WTC11 (cell line): Measurements from ENCODE around the gene CDSN. TPM values are rescaled to one million over a fixed set of nuclear protein-coding genes. Genes with fewer than 3 reads are reported as not detected.

Experiments
- ATAC-seq: fragments of 200-7000 bp; cut with Tn5 transposase; 2 replicates; pipeline ENCODE4 v1.10.0; 2021; ENCODE audit warnings: mild to moderate bottlenecking, moderate library complexity
- Bru-seq: library from RNA; stranded (reverse); fragments of 400-500 nt; gene quantifications from one replicate; lab custom pipeline; 2021; lab: Mats Ljungman, UMichigan
- CTCF ChIA-PET: fragments of 300-600 bp; sonication (Branson Sonifier 250); formaldehyde crosslinking; loops from one replicate; lab custom pipeline; 2021; ENCODE audit warnings: antibody characterized with exemption; lab: Charles Lee
- POLR2A ChIA-PET: fragments of 350-600 bp; sonication (Branson Sonifier 250); formaldehyde crosslinking; loops from one replicate; lab custom pipeline; 2021; ENCODE audit warnings: antibody characterized with exemption; lab: Charles Lee
- DNase-seq: peaks from one replicate; pipeline ENCODE4 v3.0.0; 2021; ENCODE audit warnings: low spot score
- H3K27ac Mint-ChIP-seq: 2 replicates; pipeline ENCODE4 v1.8.0; 2021; ENCODE audit warnings: mixed read lengths
- H3K27me3 Mint-ChIP-seq: 2 replicates; pipeline ENCODE4 v1.8.0; 2021; ENCODE audit warnings: low read depth, mild to moderate bottlenecking, moderate library complexity, mixed read lengths
- H3K36me3 Mint-ChIP-seq: 2 replicates; pipeline ENCODE4 v1.8.0; 2021; ENCODE audit warnings: mixed read lengths
- H3K4me1 Mint-ChIP-seq: 2 replicates; pipeline ENCODE4 v1.8.0; 2022; ENCODE audit warnings: mixed read lengths
- H3K4me3 Mint-ChIP-seq: 2 replicates; pipeline ENCODE4 v1.8.0; 2021; ENCODE audit warnings: mild to moderate bottlenecking, moderate library complexity, mixed read lengths
- H3K9me3 Mint-ChIP-seq: 2 replicates; pipeline ENCODE4 v1.8.0; 2021; ENCODE audit warnings: mixed read lengths
- ESRRA ChIP-seq: sonication (generic); formaldehyde crosslinking; IDR thresholded peaks from 2 replicates; pipeline ENCODE4 v1.8.1; 2022; ENCODE audit warnings: mild to moderate bottlenecking, missing genetic modification reagents, borderline replicate concordance
- FOXK1 ChIP-seq: sonication (generic); formaldehyde crosslinking; IDR thresholded peaks from 2 replicates; pipeline ENCODE4 v1.8.0; 2022; ENCODE audit warnings: mild to moderate bottlenecking, moderate library complexity, missing genetic modification reagents
- OVOL2 ChIP-seq: fragments of 250-450 bp; sonication (Bioruptor Pico); IDR thresholded peaks from 2 replicates; pipeline ENCODE4 v1.9.0; 2021; ENCODE audit warnings: mild to moderate bottlenecking, borderline replicate concordance
- TCF7 ChIP-seq: sonication (generic); formaldehyde crosslinking; IDR thresholded peaks from 2 replicates; pipeline ENCODE4 v1.8.0; 2022; ENCODE audit warnings: mild to moderate bottlenecking, low read depth, missing genetic modification reagents, moderate library complexity
- TEAD1 ChIP-seq: sonication (generic); formaldehyde crosslinking; IDR thresholded peaks from 2 replicates; pipeline ENCODE4 v1.8.0; 2022; ENCODE audit warnings: mild to moderate bottlenecking, missing genetic modification reagents
- ZBTB21 ChIP-seq: sonication (generic); formaldehyde crosslinking; IDR thresholded peaks from 2 replicates; pipeline ENCODE4 v1.8.1; 2023; ENCODE audit warnings: mild to moderate bottlenecking, missing genetic modification reagents, borderline replicate concordance
- ZNF219 ChIP-seq: sonication (generic); formaldehyde crosslinking; IDR thresholded peaks from 2 replicates; pipeline ENCODE4 v1.8.0; 2023; ENCODE audit warnings: missing genetic modification reagents, mild to moderate bottlenecking, borderline replicate concordance
- long read RNA-seq, 3 experiments: library from RNA in 1 of 3; library from capped mRNA in 1 of 3; library from polyadenylated mRNA in 1 of 3; unstranded in 2 of 3; stranded (forward) in 1 of 3; transcript quantifications; one replicate each; pipeline ENCODE4 v2.0.0, GENCODE V29; 2021
- total RNA-seq: library from RNA; stranded (reverse); gene quantifications from 3 replicates; pipeline ENCODE4 v1.2.3, GENCODE V29; 2021
- TF ChIP-seq, protein P1 (sequence below): sonication (generic); formaldehyde crosslinking; IDR thresholded peaks from 2 replicates; pipeline ENCODE4 v1.8.0; 2023; ENCODE audit warnings: mild to moderate bottlenecking, missing genetic modification reagents
- TF ChIP-seq, protein P2 (sequence below): sonication (generic); formaldehyde crosslinking; IDR thresholded peaks from 2 replicates; pipeline ENCODE4 v1.8.0; 2023; ENCODE audit warnings: missing genetic modification reagents
- TF ChIP-seq, protein P3 (sequence below): fragments of 250-450 bp; sonication (Bioruptor Pico); IDR thresholded peaks from 2 replicates; pipeline ENCODE4 v1.8.0; 2021; ENCODE audit warnings: mild to moderate bottlenecking
- TF ChIP-seq, protein P4 (sequence below): sonication (generic); formaldehyde crosslinking; IDR thresholded peaks from 2 replicates; pipeline ENCODE4 v1.8.1; 2023; ENCODE audit warnings: mild to moderate bottlenecking, missing genetic modification reagents
- TF ChIP-seq, protein P5 (sequence below): fragments of 250-450 bp; sonication (Bioruptor Pico); conservative IDR thresholded peaks from 2 replicates; pipeline ENCODE4 v1.9.0; 2021; ENCODE audit warnings: mild to moderate bottlenecking
- TF ChIP-seq, protein P6 (sequence below): fragments of 250-450 bp; sonication (Bioruptor Pico); IDR thresholded peaks from 2 replicates; pipeline ENCODE4 v1.9.0; 2021; ENCODE audit warnings: moderate library complexity, mild to moderate bottlenecking, inconsistent platforms, borderline replicate concordance
- TF ChIP-seq, protein P7 (sequence below): sonication (generic); formaldehyde crosslinking; IDR thresholded peaks from 2 replicates; pipeline ENCODE4 v1.8.1; 2023; ENCODE audit warnings: mild to moderate bottlenecking, missing genetic modification reagents, moderate library complexity

The CDSN gene, protein sequence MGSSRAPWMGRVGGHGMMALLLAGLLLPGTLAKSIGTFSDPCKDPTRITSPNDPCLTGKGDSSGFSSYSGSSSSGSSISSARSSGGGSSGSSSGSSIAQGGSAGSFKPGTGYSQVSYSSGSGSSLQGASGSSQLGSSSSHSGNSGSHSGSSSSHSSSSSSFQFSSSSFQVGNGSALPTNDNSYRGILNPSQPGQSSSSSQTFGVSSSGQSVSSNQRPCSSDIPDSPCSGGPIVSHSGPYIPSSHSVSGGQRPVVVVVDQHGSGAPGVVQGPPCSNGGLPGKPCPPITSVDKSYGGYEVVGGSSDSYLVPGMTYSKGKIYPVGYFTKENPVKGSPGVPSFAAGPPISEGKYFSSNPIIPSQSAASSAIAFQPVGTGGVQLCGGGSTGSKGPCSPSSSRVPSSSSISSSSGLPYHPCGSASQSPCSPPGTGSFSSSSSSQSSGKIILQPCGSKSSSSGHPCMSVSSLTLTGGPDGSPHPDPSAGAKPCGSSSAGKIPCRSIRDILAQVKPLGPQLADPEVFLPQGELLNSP
- total RNA-seq (not detected in 3 replicates), Bru-seq, nascent RNA (not detected)
- long read RNA-seq, experiment 1, result 0 reads
- long read RNA-seq, experiment 2, result 0 reads
- long read RNA-seq, experiment 3, result 0 reads

DNA sequence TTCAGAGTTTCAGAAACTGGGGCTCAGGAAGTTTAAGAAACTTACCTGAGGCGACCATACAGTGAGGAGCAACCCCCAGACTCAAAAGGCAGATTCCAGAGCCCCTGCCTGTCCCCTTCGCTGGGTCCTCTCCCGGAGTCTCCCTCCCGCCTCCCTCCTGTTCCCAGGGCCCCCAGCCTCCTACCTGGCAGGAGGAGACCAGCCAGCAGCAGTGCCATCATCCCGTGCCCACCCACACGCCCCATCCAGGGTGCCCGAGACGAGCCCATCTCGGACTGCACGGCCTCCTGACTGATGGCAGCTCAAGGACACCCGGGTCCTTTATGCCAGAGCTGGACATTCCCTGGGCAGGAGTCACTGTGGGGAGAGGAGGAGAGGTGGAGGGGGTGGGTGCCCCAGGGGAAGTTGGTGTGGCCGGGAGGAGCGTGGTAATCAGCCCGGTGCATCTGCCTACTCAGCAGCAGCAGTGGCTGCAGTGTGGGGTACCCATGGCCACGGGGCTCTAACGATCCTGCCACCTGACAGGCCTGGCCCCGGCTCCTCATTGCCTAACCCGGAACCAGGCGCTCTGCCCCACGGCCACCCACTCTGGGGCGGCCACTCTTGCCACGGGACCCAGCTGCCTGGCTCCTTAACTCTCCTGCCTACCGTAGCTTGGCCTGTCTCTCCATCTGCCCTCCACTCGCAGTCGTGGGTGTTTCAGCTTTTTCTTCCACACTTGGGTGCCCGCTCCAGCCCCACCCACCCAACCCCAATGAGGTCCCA is at the start of gene CDSN:
Gene CDSN, minus strand, starts transcription at position 296 of the 765 bp plus-strand sequence. Its CDS starts 27 bp downstream, at position 269.
- no peak for ATAC-seq
- CTCF ChIA-PET, result interaction anchor here (1.6 to 11.0 kb wide), 3 partner anchors 9 to 18 kb away, joined by 4 to 90 read pairs (median 5); no protein-coding TSS in a partner anchor
- Mint-ChIP-seq H3K36me3 (no peaks in the 10 kb centered on the region), H3K27ac (no peak within 1 kb of the TSS), H3K4me3 (no peak within 1 kb of the TSS), H3K9me3 (no peaks in the 10 kb centered on the region), H3K4me1 (peaks cover 9% of the 10 kb centered on the region), H3K27me3 (peaks cover 4% of the 10 kb centered on the region; the same call in 1 of the 2 replicates)
- DNase-seq, result no peak
- POLR2A ChIA-PET, result interaction anchor here (0.5 kb wide), 1 partner anchor 28 kb away, joined by 5 read pairs; no protein-coding TSS in a partner anchor
- TF ChIP-seq, protein P1, sequence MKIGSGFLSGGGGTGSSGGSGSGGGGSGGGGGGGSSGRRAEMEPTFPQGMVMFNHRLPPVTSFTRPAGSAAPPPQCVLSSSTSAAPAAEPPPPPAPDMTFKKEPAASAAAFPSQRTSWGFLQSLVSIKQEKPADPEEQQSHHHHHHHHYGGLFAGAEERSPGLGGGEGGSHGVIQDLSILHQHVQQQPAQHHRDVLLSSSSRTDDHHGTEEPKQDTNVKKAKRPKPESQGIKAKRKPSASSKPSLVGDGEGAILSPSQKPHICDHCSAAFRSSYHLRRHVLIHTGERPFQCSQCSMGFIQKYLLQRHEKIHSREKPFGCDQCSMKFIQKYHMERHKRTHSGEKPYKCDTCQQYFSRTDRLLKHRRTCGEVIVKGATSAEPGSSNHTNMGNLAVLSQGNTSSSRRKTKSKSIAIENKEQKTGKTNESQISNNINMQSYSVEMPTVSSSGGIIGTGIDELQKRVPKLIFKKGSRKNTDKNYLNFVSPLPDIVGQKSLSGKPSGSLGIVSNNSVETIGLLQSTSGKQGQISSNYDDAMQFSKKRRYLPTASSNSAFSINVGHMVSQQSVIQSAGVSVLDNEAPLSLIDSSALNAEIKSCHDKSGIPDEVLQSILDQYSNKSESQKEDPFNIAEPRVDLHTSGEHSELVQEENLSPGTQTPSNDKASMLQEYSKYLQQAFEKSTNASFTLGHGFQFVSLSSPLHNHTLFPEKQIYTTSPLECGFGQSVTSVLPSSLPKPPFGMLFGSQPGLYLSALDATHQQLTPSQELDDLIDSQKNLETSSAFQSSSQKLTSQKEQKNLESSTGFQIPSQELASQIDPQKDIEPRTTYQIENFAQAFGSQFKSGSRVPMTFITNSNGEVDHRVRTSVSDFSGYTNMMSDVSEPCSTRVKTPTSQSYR (CRISPR knock-in tag), result no peak
- TF ChIP-seq, protein P2, sequence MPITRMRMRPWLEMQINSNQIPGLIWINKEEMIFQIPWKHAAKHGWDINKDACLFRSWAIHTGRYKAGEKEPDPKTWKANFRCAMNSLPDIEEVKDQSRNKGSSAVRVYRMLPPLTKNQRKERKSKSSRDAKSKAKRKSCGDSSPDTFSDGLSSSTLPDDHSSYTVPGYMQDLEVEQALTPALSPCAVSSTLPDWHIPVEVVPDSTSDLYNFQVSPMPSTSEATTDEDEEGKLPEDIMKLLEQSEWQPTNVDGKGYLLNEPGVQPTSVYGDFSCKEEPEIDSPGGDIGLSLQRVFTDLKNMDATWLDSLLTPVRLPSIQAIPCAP (CRISPR knock-in tag), result no peak
- TF ChIP-seq ESRRA (no peak), ZNF219 (CRISPR knock-in tag) (no peak), ZBTB21 (no peak), TEAD1 (CRISPR knock-in tag) (no peak), TCF7 (CRISPR knock-in tag) (no peak), OVOL2 (CRISPR knock-in tag) (no peak), FOXK1 (no peak)
- TF ChIP-seq, protein P3, sequence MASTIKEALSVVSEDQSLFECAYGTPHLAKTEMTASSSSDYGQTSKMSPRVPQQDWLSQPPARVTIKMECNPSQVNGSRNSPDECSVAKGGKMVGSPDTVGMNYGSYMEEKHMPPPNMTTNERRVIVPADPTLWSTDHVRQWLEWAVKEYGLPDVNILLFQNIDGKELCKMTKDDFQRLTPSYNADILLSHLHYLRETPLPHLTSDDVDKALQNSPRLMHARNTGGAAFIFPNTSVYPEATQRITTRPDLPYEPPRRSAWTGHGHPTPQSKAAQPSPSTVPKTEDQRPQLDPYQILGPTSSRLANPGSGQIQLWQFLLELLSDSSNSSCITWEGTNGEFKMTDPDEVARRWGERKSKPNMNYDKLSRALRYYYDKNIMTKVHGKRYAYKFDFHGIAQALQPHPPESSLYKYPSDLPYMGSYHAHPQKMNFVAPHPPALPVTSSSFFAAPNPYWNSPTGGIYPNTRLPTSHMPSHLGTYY (CRISPR knock-in tag), result no peak
- TF ChIP-seq, protein P4, sequence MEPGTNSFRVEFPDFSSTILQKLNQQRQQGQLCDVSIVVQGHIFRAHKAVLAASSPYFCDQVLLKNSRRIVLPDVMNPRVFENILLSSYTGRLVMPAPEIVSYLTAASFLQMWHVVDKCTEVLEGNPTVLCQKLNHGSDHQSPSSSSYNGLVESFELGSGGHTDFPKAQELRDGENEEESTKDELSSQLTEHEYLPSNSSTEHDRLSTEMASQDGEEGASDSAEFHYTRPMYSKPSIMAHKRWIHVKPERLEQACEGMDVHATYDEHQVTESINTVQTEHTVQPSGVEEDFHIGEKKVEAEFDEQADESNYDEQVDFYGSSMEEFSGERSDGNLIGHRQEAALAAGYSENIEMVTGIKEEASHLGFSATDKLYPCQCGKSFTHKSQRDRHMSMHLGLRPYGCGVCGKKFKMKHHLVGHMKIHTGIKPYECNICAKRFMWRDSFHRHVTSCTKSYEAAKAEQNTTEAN, result no peak
- TF ChIP-seq, protein P5, sequence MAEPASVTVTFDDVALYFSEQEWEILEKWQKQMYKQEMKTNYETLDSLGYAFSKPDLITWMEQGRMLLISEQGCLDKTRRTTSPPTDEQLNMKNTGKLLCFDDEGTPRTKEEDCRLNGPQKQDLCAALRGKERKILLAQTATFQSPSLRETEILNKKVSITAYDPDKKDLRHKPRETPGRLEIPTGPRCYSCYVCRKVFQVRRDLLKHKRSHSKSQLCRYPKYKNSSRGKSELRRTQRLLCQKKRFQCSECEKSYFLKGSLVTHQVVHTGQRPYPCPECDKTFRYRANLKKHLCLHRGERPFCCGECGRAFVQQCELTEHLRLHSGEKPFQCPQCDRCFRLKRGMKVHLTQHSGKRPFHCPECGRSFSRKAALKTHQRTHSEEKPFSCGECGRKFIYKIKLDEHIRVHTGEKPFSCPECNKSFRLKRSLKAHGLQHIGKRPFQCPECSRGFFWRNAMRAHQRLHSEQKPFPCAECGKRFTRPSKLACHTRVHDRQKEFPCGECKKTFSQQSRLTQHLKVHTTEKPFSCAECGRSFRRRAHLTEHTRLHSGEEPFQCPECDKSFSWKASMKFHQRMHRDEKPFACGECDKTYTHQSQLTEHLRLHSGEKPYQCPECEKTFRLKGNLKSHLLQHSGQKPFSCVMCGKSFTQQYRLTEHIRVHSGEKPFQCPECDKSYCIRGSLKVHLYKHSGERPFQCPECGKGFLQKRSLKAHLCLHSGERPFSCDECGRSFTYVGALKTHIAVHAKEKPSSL (CRISPR knock-in tag), result no peak
- TF ChIP-seq, protein P6, sequence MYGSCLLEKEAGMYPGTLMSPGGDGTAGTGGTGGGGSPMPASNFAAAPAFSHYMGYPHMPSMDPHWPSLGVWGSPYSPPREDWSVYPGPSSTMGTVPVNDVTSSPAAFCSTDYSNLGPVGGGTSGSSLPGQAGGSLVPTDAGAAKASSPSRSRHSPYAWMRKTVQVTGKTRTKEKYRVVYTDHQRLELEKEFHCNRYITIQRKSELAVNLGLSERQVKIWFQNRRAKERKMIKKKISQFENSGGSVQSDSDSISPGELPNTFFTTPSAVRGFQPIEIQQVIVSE (CRISPR knock-in tag), result no peak
- TF ChIP-seq, protein P7, sequence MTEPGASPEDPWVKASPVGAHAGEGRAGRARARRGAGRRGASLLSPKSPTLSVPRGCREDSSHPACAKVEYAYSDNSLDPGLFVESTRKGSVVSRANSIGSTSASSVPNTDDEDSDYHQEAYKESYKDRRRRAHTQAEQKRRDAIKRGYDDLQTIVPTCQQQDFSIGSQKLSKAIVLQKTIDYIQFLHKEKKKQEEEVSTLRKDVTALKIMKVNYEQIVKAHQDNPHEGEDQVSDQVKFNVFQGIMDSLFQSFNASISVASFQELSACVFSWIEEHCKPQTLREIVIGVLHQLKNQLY (CRISPR knock-in tag), result no peak
